GM19438 (cell line): ENCODE measurements around the gene VCY1B.
"Not testable (repeated sequence)": the region's sequence is repeated elsewhere in the genome, so short reads cannot be mapped to it uniquely, and the experiment has no call there.

ENCODE experiments used
- ATAC-seq: cut with Tn5 transposase; IDR thresholded peaks from one replicate; pipeline ENCODE4 v1.9.1; 2021; ENCODE audit warnings: low read depth; ENCODE audit not compliant: unreplicated experiment

VCY1B gene

DNA sequence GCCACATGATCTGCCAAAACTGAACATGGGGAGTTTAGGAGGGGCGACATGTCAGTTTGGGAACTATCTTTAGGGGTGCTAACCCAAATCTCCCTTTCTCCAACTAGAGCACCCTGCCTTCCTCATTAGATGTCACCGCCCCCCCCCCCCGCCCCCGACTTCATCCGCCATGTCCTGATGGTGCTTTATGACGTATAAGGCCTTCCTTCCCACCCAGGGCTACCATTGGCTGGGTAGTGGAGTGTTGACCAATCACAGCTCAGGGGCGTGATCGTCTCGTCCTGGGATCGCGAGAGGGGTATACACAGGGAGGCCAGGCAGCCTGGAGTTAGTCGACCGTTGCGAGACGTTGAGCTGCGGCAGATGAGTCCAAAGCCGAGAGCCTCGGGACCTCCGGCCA is at the start of gene VCY1B:
Gene VCY1B (plus strand): TSS at position 301 of the 400 bp plus-strand sequence. CDS start 63 bp downstream, at position 364.
- ATAC-seq = not testable (repeated sequence)

DNA sequence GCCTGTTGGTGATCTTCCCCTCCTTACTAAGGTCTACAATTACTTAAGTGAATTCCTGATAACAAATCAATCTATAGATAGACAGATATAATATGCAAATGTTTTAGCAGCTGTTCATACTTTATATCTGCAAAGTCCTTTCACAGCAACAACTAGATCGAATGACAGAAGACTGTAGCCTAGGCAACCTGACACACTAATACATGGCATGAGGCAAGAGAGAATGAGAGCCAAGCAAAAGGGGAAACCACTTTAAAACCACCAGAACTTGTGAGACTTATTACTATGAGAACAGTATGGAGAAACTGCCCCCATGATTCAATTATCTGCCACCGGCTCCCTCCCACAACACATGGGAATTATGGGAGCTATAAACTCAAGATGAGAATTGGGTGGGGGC is 44.1 kb upstream of the VCY1B start:
- not testable (repeated sequence) for ATAC-seq

DNA sequence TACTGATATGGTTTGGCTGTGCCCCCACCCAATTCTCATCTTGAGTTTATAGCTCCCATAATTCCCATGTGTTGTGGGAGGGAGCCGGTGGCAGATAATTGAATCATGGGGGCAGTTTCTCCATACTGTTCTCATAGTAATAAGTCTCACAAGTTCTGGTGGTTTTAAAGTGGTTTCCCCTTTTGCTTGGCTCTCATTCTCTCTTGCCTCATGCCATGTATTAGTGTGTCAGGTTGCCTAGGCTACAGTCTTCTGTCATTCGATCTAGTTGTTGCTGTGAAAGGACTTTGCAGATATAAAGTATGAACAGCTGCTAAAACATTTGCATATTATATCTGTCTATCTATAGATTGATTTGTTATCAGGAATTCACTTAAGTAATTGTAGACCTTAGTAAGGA is 25.6 kb upstream of the VCY1B start:
- not testable (repeated sequence) for ATAC-seq

DNA sequence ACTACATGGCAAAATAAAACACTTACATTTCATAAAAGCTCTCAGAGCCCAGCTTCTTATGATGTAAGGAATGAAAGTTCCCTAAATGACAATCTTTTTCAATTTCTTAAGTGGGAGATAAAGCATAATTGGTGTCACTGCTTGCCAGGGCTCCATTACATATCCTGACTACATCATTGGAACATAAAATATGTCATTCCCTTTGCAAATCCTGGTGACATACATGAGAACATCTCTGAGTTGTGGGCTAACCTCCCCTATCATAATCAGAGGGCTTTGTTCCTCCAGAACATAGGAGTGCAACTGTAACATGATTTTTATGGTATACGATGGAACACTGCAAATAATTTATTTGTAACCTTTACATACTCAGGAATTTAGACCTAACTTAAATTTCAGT is 29.9 kb downstream of the VCY1B start:
- ATAC-seq = no peak
